Neuronal stem cell (in vitro differentiated cells): ENCODE data around the gene HTRA3.

Experiments used
- DNase-seq: peaks from one replicate; pipeline ENCODE4 v3.0.0-alpha.2; 2013; ENCODE audit warnings: low spot score
- H2AFZ ChIP-seq: one replicate; pipeline ENCODE4 v1.6.1; 2013; ENCODE audit warnings: mild to moderate bottlenecking, low read length, inconsistent platforms
- H2AK5ac ChIP-seq: 2 replicates; pipeline ENCODE4 v1.6.1; 2013; ENCODE audit warnings: low read depth, mild to moderate bottlenecking, inconsistent platforms, low read length, moderate library complexity, mixed read lengths
- H2BK120ac ChIP-seq: 2 replicates; pipeline ENCODE4 v1.6.1; 2013; ENCODE audit warnings: low read depth, mild to moderate bottlenecking, inconsistent platforms, low read length, moderate library complexity, mixed read lengths
- H2BK12ac ChIP-seq: one replicate; pipeline ENCODE4 v1.6.1; 2013; ENCODE audit warnings: low read length, inconsistent platforms
- H2BK15ac ChIP-seq: 2 replicates; pipeline ENCODE4 v1.6.1; 2013; ENCODE audit warnings: mild to moderate bottlenecking, low read length, inconsistent platforms, mixed read lengths
- H2BK5ac ChIP-seq: one replicate; pipeline ENCODE4 v1.6.1; 2013; ENCODE audit warnings: inconsistent platforms, mild to moderate bottlenecking, low read length, moderate library complexity
- H3K14ac ChIP-seq: one replicate; pipeline ENCODE4 v1.6.1; 2013; ENCODE audit warnings: low read length, inconsistent platforms
- H3K18ac ChIP-seq: 2 replicates; pipeline ENCODE4 v1.6.1; 2013; ENCODE audit warnings: low read length, inconsistent platforms
- H3K23ac ChIP-seq: 2 replicates; pipeline ENCODE4 v1.6.1; 2013; ENCODE audit warnings: low read depth, mild to moderate bottlenecking, mixed read lengths, low read length, inconsistent platforms; ENCODE audit not compliant: poor library complexity
- H3K27ac ChIP-seq: replicated peaks from 3 replicates; pipeline ENCODE4 v1.5.1; 2013; ENCODE audit warnings: low read length, inconsistent platforms
- H3K27me3 ChIP-seq, 3 experiments: 2 replicates each; pipeline ENCODE4 v1.6.1; 2013; ENCODE audit warnings: low read length in 3 of 3, mild to moderate bottlenecking in 2 of 3, inconsistent platforms in 1 of 3, low read depth in 1 of 3, mixed read lengths in 1 of 3, moderate library complexity in 1 of 3; ENCODE audit not compliant: control insufficient read depth in 3 of 3, insufficient read depth in 3 of 3
- H3K36me3 ChIP-seq, 2 donors: replicated peaks in 1 of 2; 2 replicates each; pipeline ENCODE4 v1.6.1; 2013; ENCODE audit warnings: low read length in 2 of 2; ENCODE audit not compliant: control insufficient read depth in 2 of 2, insufficient read depth in 2 of 2
- H3K4ac ChIP-seq: 2 replicates; pipeline ENCODE4 v1.6.1; 2013; ENCODE audit warnings: inconsistent platforms, mild to moderate bottlenecking, low read length, moderate library complexity
- H3K4me1 ChIP-seq, 2 donors: 1 replicate in 1 of 2; 2 replicates in 1 of 2; pipeline ENCODE4 v1.6.1; 2013; ENCODE audit warnings: low read length in 2 of 2, low read depth in 1 of 2; ENCODE audit not compliant: control insufficient read depth in 2 of 2, insufficient read depth in 1 of 2
- H3K4me2 ChIP-seq: one replicate; pipeline ENCODE4 v1.6.1; 2013; ENCODE audit warnings: mild to moderate bottlenecking, low read length, inconsistent platforms; ENCODE audit not compliant: insufficient read depth, poor library complexity, severe bottlenecking
- H3K4me3 ChIP-seq, 2 donors: 2 replicates each; pipeline ENCODE4 v1.5.1; 2013; ENCODE audit warnings: low read length in 2 of 2, mild to moderate bottlenecking in 2 of 2, inconsistent platforms in 1 of 2, moderate library complexity in 1 of 2
- H3K79me1 ChIP-seq: one replicate; pipeline ENCODE4 v1.6.1; 2013; ENCODE audit warnings: low read depth, mild to moderate bottlenecking, inconsistent platforms, low read length, moderate library complexity
- H3K9ac ChIP-seq: one replicate; pipeline ENCODE4 v1.6.1; 2013; ENCODE audit warnings: mild to moderate bottlenecking, low read depth, low read length, inconsistent platforms; ENCODE audit not compliant: poor library complexity
- H3K9me3 ChIP-seq, 2 donors: replicated peaks in 1 of 2; 2 replicates each; pipeline versions ENCODE3 to v1.6.1; 2013; ENCODE audit warnings: low read length in 2 of 2, mild to moderate bottlenecking in 2 of 2, inconsistent platforms in 1 of 2, low read depth in 1 of 2, mixed read lengths in 1 of 2, moderate library complexity in 1 of 2; ENCODE audit not compliant: control insufficient read depth in 2 of 2, insufficient read depth in 1 of 2
- H4K8ac ChIP-seq: one replicate; pipeline ENCODE4 v1.6.1; 2013; ENCODE audit warnings: low read depth, mild to moderate bottlenecking, inconsistent platforms, low read length, moderate library complexity
- H4K91ac ChIP-seq: one replicate; pipeline ENCODE4 v1.6.1; 2013; ENCODE audit warnings: low read length, low read depth, mild to moderate bottlenecking, inconsistent platforms; ENCODE audit not compliant: poor library complexity
- WGBS, 2 donors: extraction: QIAGEN DNeasy Blood & Tissue Kit; methylation state at CpG; one replicate each; pipeline ENCODE4 v1.1.7; 2013; ENCODE audit warnings: missing lambda C conversion rate in 2 of 2, mixed read lengths in 1 of 2; ENCODE audit not compliant: insufficient read length in 2 of 2, insufficient replicate concordance in 1 of 2; ENCODE audit errors: extremely low coverage in 2 of 2; 5-methylcytosine and 5-hydroxymethylcytosine counted together

Gene HTRA3

DNA sequence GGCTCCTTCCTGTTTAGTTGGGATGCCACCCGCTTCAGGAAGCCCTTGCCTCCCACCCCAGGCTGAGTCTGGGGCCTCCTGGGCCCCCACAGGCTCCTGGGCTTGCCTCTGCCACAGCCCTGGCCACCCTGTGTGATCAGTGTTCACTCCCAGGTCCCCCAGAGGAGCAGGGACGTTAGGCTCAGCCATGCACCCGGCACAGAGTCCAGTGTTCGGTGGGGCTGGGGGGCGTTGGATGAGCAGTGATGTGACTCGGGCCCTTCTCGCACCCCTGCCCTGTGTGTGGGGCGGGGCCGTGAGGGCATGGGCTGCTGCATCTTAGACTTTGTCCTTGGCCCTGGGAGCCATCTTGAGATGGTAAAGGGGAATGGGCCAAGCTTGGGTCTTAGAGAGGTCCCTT lies 29.9 kb upstream of the HTRA3 start:
- Histone ChIP-seq H3K27me3 (no peaks in the 10 kb centered on the region), H2AK5ac (peak overlapping the region; percentile 75), H4K91ac (no peak overlapping the region), H3K4me2 (no peak overlapping the region), H3K36me3 (no peaks in the 10 kb centered on the region), H3K4ac (no peak overlapping the region), H3K23ac (no peak overlapping the region), H2BK15ac (no peak overlapping the region), H2BK5ac (peak overlapping the region; percentile 39), H2BK12ac (no peak overlapping the region), H3K14ac (peak overlapping the region; percentile 38), H2BK120ac (no peak overlapping the region), H3K27ac (no peak overlapping the region), H3K9ac (no peak overlapping the region), H3K79me1 (peaks cover 2% of the 10 kb centered on the region), H3K4me3 (no peak overlapping the region), H3K9me3 (peaks cover 0 to 5% of the 10 kb centered on the region in 2 donors), H4K8ac (peak overlapping the region; percentile 43), H3K4me1 (peaks cover 6 to 10% of the 10 kb centered on the region in 2 donors), H2AFZ (no peak overlapping the region), H3K18ac (peak overlapping the region; percentile 48)
- no CpG with 5 or more reads among the region's 9 CpGs for WGBS, 2 donors
- DNase-seq, result no peak

DNA sequence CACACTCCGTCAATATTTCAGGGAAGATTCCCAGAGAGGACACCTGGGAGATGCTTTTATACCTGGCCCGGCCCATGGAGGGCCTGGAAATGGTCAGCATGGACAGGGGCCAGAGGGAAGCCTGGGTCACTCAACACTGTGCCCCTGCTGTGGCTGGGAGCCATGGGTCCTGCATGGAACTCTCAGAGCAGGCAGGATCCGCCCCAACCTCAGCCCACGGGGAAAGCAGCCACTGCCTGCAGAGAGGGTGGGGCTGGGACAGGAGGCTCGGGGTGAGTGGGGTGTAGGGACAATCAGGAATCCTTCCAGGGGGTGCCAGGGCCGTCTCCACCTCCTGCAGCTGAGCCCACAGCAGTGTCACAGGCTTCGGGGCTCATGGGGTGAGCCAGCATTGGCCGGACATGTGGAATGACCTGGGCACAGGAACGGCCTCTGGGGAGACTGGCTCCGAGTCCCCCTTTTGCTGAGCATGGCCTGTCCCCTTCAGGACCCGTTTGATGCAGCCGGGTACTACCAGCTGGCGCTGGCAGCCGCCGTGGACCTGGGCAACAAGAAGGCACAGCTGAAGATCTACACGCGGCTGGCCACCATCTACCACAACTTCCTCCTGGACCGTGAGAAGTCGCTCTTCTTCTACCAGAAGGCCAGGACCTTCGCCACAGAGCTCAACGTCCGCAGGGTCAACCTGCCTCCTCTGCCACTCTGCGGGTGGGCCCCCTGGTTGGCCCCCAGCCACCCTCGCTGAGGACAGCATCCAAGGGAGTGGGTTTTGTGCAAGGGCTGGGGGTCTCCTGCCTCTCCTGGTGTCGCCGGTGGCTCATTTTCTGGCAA lies 29.1 kb upstream of the HTRA3 start:
- no peak for DNase-seq

DNA sequence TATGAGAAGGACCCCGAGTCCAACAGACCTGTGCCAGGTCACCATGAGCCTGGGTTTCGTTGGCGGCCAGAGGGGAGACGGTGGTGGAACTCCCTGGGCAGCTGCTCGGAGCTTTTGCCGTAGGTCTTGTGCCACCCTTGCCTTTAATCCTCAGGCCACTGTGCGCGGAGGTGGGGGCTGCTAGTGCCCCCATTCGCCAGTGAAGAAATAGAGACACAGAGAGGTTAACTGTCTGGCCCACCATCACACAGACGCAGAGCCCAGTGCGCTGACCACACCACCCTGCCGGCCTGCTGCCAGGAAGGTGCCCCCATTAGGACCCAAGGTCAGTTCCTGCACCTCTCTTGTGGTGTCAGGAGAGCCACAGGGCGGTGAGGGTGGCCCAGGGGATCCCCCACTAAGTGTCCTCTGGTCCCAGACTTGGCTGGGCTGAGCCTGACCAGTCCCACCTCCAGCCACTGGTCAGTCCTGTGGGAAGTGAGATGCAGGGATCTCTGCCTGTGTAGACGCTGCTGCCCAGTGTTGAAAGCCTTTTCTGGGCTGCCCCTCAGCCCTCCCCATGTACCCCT lies 28.3 kb upstream of the HTRA3 start:
- Histone ChIP-seq H3K36me3 (no peaks in the 10 kb centered on the region), H2BK15ac (peak overlapping the region; percentile 74), H3K9ac (no peak overlapping the region), H3K23ac (no peak overlapping the region), H4K91ac (no peak overlapping the region), H3K14ac (no peak overlapping the region), H3K4me2 (no peak overlapping the region), H4K8ac (no peak overlapping the region), H3K4me3 (no peak overlapping the region), H3K27me3 (no peaks in the 10 kb centered on the region), H3K4ac (no peak overlapping the region), H2AK5ac (peak overlapping the region; percentile 66), H3K9me3 (peaks cover 0 to 5% of the 10 kb centered on the region in 2 donors), H3K27ac (no peak overlapping the region), H3K79me1 (peaks cover 2% of the 10 kb centered on the region), H2AFZ (no peak overlapping the region), H3K4me1 (peaks cover 6 to 10% of the 10 kb centered on the region in 2 donors), H3K18ac (no peak overlapping the region), H2BK12ac (no peak overlapping the region), H2BK120ac (no peak overlapping the region), H2BK5ac (no peak overlapping the region)
- DNase-seq, result no peak
- WGBS, 2 donors, result no CpG with 5 or more reads among the region's 14 CpGs

More for the DNA sequence above, 29.1 kb upstream of the HTRA3 start:
- Histone ChIP-seq H3K4ac (no peak overlapping the region), H3K23ac (no peak overlapping the region), H3K9me3 (peaks cover 0 to 5% of the 10 kb centered on the region in 2 donors), H2AFZ (no peak overlapping the region), H3K36me3 (no peaks in the 10 kb centered on the region), H4K91ac (no peak overlapping the region), H3K4me3 (no peak overlapping the region), H3K14ac (no peak overlapping the region), H3K4me1 (peaks cover 6 to 10% of the 10 kb centered on the region in 2 donors), H3K4me2 (peak overlapping the region; percentile 11), H3K9ac (no peak overlapping the region), H3K27me3 (no peaks in the 10 kb centered on the region), H2BK120ac (peak overlapping the region; percentile 61), H2BK15ac (peak overlapping the region; percentile 74), H3K18ac (no peak overlapping the region), H3K79me1 (peaks cover 2% of the 10 kb centered on the region), H3K27ac (no peak overlapping the region), H2BK12ac (no peak overlapping the region), H2BK5ac (peak overlapping the region; percentile 50), H4K8ac (no peak overlapping the region), H2AK5ac (peak overlapping the region; percentile 75)
- no CpG with 5 or more reads among the region's 26 CpGs for WGBS, 2 donors
